GM13976 (cell line): ENCODE results near the gene ZBTB34.

Experiments used
- DNase-seq: peaks from one replicate; pipeline ENCODE4 v3.0.0; 2012; ENCODE audit warnings: low spot score
- CTCF ChIP-seq: IDR thresholded peaks from 2 replicates; pipeline ENCODE4 v1.5.1; 2012; ENCODE audit warnings: borderline replicate concordance, mild to moderate bottlenecking; ENCODE audit not compliant: insufficient read depth; ENCODE audit errors: extremely low read depth, missing control alignments, control extremely low read depth
- in situ Hi-C: fragments of 300-500 bp; cut with MboI; formaldehyde crosslinking; loops from one replicate; pipeline ENCODE4 v1.12.0; 2022; ENCODE audit warnings: low sequenced_read_pairs, mixed read lengths, inconsistent platforms; ENCODE audit not compliant: unreplicated experiment

Gene ZBTB34

GRCh38 chr9:126926364-126926763 lies 65.9 kb downstream of the ZBTB34 start:
- DNase-seq, result no peak
- TF ChIP-seq CTCF, result no peak
- in situ Hi-C loops, result loop anchor here (25.0 kb wide), 1 partner anchor 486 kb away; the partner anchor contains the start of gene ZNF79

GRCh38 chr9:126927419-126927818 lies 67.0 kb downstream of the ZBTB34 start:
- in situ Hi-C loops, result loop anchor here (25.0 kb wide), 1 partner anchor 485 kb away; the partner anchor contains the start of gene ZNF79
- no peak for DNase-seq
- TF ChIP-seq CTCF, result no peak

GRCh38 chr9:126932871-126933321 lies 72.5 kb downstream of the ZBTB34 start:
- DNase-seq, result no peak
- in situ Hi-C loops, result loop anchor here (25.0 kb wide), 1 partner anchor 479 kb away; the partner anchor contains the start of gene ZNF79
- TF ChIP-seq CTCF, result no peak

- DNase-seq, result no peak
- in situ Hi-C loops, result loop anchor here (25.0 kb wide), 1 partner anchor 479 kb away; the partner anchor contains the start of gene ZNF79
Measured at GRCh38 chr9:126933334-126933980, 73.0 kb downstream of the ZBTB34 start.

GRCh38 chr9:126934441-126934840 lies 74.0 kb downstream of the ZBTB34 start:
- DNase-seq, result no peak
- in situ Hi-C loops, result loop anchor here (25.0 kb wide), 1 partner anchor 478 kb away; the partner anchor contains the start of gene ZNF79
- TF ChIP-seq CTCF, result no peak

More at GRCh38 chr9:126933334-126933980, 73.0 kb downstream of the ZBTB34 start:
- no peak for TF ChIP-seq CTCF
